GM23338 (cell line): ENCODE measurements around the gene HNRNPA2B1.

Experiments used
- CTCF ChIP-seq, 2 experiments: fragments of 200-600 bp in 1 of 2; sonication (generic) in 1 of 2; conservative IDR thresholded peaks; 2 replicates each; pipeline versions ENCODE4 v1.5.1 to v1.6.1; 2016 to 2017; ENCODE audit warnings: antibody characterized with exemption in 2 of 2, low read depth in 2 of 2, mild to moderate bottlenecking in 2 of 2, moderate library complexity in 1 of 2
- ETS1 ChIP-seq: IDR thresholded peaks from 2 replicates; pipeline ENCODE4 v1.6.1; 2016; ENCODE audit warnings: antibody characterized with exemption
- NANOG ChIP-seq: IDR thresholded peaks from 2 replicates; pipeline ENCODE4 v1.6.1; 2016; ENCODE audit warnings: antibody characterized with exemption, borderline replicate concordance

GRCh38 chr7:26202019-26202990 lies 1.8 kb upstream of the HNRNPA2B1 start:
- TF ChIP-seq CTCF (conservative IDR thresholded peaks at IDR 0.05; ENCODE audit: low read depth in 2 of 2) (no peak), ETS1 (no peak), NANOG (no peak; the same call in 1 of the 2 replicates)
